ENCODE results near the gene TAF9.
A peak's percentile ranks its signal among the peaks of the same experiment; 100 is the strongest.

The TAF9 gene

DNA sequence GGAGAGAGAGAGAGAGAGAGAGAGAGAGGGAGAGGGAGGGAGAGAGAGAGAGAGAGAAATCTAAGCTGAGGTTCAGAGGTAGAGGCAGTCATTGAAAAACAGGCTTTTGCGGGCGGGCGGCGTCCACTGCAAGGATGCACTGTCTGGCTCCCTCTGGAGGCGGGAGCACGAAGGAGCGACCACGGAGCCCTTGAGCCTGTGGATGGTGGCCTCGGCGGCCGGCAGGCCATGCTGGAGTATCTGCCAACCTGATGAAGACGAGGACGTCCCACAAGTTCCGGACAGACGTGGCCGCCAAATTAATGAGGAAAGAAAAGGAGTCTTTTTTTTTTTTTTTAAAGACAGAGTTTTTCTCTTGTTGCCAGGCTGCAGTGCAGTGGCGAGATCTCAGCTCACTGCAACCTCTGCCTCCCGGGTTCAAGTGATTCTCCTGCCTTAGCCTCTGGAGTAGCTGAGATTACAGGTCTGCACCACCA, 34.5 kb downstream of the TAF9 start (continued):
- TF ChIP-seq ZNF398 (tag by site-specific recombination; IDR thresholded peaks at IDR 0.05) (peak; percentile 82), ZNF585B (tag by site-specific recombination; IDR thresholded peaks at IDR 0.05) (no peak), ZBTB1 (tag by site-specific recombination; IDR thresholded peaks at IDR 0.05) (no peak), ZBTB7A (tag by site-specific recombination; IDR thresholded peaks at IDR 0.05; ENCODE audit: low read depth) (no peak), ZNF660 (tag by site-specific recombination; IDR thresholded peaks at IDR 0.05) (0 out of 2 replicates have a peak, but pooled peaks have one; percentile 53), ZNF2 (tag by site-specific recombination; IDR thresholded peaks at IDR 0.05) (no peak), ZNF350 (tag by site-specific recombination; IDR thresholded peaks at IDR 0.05) (no peak), ZSCAN18 (tag by site-specific recombination; IDR thresholded peaks at IDR 0.05) (no peak), GLIS1 (tag by site-specific recombination; IDR thresholded peaks at IDR 0.05) (no peak), ZNF501 (tag by site-specific recombination; IDR thresholded peaks at IDR 0.05) (peak; percentile 54; the same call in 1 of the 2 replicates), ZNF670 (tag by site-specific recombination; IDR thresholded peaks at IDR 0.05; ENCODE audit: low read depth) (no peak), ZNF239 (tag by site-specific recombination; IDR thresholded peaks at IDR 0.05) (no peak), ZNF121 (tag by site-specific recombination; IDR thresholded peaks at IDR 0.05) (no peak), ZBTB17 (tag by site-specific recombination; IDR thresholded peaks at IDR 0.05) (peak; percentile 28; the same call in 1 of the 2 replicates), ZBTB8A (tag by site-specific recombination; IDR thresholded peaks at IDR 0.05) (0 out of 2 replicates have a peak, but pooled peaks have one; percentile 52), ZNF292 (tag by site-specific recombination; IDR thresholded peaks at IDR 0.05; ENCODE audit: borderline replicate concordance, low read depth) (no peak), KLF7 (tag by site-specific recombination; IDR thresholded peaks at IDR 0.05; ENCODE audit: borderline replicate concordance) (no peak), ZEB2 (tag by site-specific recombination; IDR thresholded peaks at IDR 0.05) (peak; percentile 41; the same call in 1 of the 2 replicates), ZNF175 (tag by site-specific recombination; IDR thresholded peaks at IDR 0.05) (no peak), ZNF561 (tag by site-specific recombination; IDR thresholded peaks at IDR 0.05; ENCODE audit: borderline replicate concordance) (peak; percentile 42; the same call in 1 of the 2 replicates), ZNF148 (tag by site-specific recombination; IDR thresholded peaks at IDR 0.05; ENCODE audit: borderline replicate concordance) (no peak), ZNF132 (tag by site-specific recombination; IDR thresholded peaks at IDR 0.05; ENCODE audit: borderline replicate concordance) (no peak), ZBTB21 (tag by site-specific recombination; IDR thresholded peaks at IDR 0.05) (no peak), ZNF354C (tag by site-specific recombination; IDR thresholded peaks at IDR 0.05; ENCODE audit: borderline replicate concordance, low read depth) (no peak), ZNF202 (tag by site-specific recombination; IDR thresholded peaks at IDR 0.05; ENCODE audit: borderline replicate concordance) (no peak), ZNF510 (tag by site-specific recombination; IDR thresholded peaks at IDR 0.05; ENCODE audit: insufficient replicate concordance) (no peak), ZNF521 (tag by site-specific recombination; IDR thresholded peaks at IDR 0.05) (no peak), ZNF266 (tag by site-specific recombination; IDR thresholded peaks at IDR 0.05; ENCODE audit: low read depth) (no peak), MYNN (tag by site-specific recombination; IDR thresholded peaks at IDR 0.05; ENCODE audit: borderline replicate concordance) (no peak), ZNF133 (tag by site-specific recombination; IDR thresholded peaks at IDR 0.05) (no peak), ZNF274 (IDR thresholded peaks at IDR 0.05; ENCODE audit: low read length) (no peak), ZNF274 (tag by site-specific recombination; IDR thresholded peaks at IDR 0.05; ENCODE audit: borderline replicate concordance) (no peak)
- TF ChIP-seq, protein P1, sequence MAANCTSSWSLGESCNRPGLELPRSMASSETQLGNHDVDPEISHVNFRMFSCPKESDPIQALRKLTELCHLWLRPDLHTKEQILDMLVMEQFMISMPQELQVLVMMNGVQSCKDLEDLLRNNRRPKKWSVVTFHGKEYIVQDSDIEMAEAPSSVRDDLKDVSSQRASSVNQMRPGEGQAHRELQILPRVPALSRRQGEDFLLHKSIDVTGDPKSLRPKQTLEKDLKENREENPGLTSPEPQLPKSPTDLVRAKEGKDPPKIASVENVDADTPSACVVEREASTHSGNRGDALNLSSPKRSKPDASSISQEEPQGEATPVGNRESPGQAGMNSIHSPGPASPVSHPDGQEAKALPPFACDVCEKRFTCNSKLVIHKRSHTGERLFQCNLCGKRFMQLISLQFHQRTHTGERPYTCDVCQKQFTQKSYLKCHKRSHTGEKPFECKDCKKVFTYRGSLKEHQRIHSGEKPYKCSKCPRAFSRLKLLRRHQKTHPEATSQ (tag by site-specific recombination; IDR thresholded peaks at IDR 0.05), result no peak
- TF ChIP-seq, protein P2, sequence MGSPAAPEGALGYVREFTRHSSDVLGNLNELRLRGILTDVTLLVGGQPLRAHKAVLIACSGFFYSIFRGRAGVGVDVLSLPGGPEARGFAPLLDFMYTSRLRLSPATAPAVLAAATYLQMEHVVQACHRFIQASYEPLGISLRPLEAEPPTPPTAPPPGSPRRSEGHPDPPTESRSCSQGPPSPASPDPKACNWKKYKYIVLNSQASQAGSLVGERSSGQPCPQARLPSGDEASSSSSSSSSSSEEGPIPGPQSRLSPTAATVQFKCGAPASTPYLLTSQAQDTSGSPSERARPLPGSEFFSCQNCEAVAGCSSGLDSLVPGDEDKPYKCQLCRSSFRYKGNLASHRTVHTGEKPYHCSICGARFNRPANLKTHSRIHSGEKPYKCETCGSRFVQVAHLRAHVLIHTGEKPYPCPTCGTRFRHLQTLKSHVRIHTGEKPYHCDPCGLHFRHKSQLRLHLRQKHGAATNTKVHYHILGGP (tag by site-specific recombination; IDR thresholded peaks at IDR 0.05), result no peak

All from HEK293 (cell line).